ENCODE measurements around the gene STXBP4.

DNA sequence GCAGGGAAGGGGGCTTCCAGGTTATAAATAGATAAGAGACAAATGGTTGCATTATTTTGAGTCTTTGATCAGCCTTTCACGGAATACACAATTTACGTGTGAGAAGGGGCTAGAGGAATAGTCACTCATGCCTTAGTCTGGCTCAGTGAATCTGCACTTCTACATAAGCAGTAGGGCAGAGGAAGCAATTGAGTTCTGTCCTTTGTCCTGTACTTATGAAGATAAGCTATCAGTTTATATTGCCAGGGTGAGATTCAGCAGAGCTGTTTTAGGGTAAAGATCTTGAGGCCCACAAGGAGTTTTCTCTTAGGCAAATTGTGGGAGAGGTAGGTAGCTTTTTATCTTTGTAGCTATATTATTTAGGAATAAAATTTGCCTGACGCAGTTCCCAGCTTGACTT is 34.6 kb upstream of the STXBP4 start:
- TF ChIP-seq, protein P1, sequence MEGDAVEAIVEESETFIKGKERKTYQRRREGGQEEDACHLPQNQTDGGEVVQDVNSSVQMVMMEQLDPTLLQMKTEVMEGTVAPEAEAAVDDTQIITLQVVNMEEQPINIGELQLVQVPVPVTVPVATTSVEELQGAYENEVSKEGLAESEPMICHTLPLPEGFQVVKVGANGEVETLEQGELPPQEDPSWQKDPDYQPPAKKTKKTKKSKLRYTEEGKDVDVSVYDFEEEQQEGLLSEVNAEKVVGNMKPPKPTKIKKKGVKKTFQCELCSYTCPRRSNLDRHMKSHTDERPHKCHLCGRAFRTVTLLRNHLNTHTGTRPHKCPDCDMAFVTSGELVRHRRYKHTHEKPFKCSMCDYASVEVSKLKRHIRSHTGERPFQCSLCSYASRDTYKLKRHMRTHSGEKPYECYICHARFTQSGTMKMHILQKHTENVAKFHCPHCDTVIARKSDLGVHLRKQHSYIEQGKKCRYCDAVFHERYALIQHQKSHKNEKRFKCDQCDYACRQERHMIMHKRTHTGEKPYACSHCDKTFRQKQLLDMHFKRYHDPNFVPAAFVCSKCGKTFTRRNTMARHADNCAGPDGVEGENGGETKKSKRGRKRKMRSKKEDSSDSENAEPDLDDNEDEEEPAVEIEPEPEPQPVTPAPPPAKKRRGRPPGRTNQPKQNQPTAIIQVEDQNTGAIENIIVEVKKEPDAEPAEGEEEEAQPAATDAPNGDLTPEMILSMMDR (IDR thresholded peaks at IDR 0.05; ENCODE audit: insufficient read depth, low read depth, low read length), result no peak
- TF ChIP-seq EZH2 (IDR thresholded peaks at IDR 0.05; ENCODE audit: insufficient read depth, low read length), result no peak
